GM19328 (cell line): ENCODE results near the gene CLDN24.
"Not testable (repeated sequence)": the region's sequence is repeated elsewhere in the genome, so short reads cannot be mapped to it uniquely, and the experiment has no call there.

Experiments
- ATAC-seq: cut with Tn5 transposase; IDR thresholded peaks from one replicate; pipeline ENCODE4 v1.9.1; 2021; ENCODE audit warnings: mild to moderate bottlenecking, moderate library complexity; ENCODE audit not compliant: unreplicated experiment

The CLDN24 gene

DNA sequence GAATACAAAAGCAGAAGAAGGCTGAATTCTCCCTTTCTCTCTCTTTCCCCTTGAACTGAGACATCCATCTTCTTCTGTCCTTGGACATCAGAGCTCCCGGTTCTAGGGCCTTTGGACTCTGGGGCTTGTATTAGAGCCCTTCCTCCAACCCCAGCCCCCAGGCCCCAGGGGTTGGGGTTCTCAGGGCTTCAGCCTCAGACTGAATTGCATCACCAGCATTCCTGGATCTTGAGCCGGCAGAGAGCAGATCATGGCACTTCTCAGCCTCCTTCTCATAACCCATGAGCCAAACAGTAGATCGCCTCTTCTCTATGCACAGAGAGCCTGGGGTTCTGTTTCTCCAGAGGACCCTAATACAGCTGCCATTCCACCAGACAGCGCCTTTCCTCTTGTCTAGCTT lies 25.3 kb upstream of the CLDN24 start:
- ATAC-seq = no peak

- ATAC-seq = no peak
These were observed 24.9 kb upstream of the CLDN24 start for GRCh38 chr4:183347146-183347545.

GRCh38 chr4:183345261-183345660 lies 23.0 kb upstream of the CLDN24 start:
- ATAC-seq = no peak

- ATAC-seq = no peak
These were observed 22.5 kb upstream of the CLDN24 start for GRCh38 chr4:183344523-183345255.

DNA sequence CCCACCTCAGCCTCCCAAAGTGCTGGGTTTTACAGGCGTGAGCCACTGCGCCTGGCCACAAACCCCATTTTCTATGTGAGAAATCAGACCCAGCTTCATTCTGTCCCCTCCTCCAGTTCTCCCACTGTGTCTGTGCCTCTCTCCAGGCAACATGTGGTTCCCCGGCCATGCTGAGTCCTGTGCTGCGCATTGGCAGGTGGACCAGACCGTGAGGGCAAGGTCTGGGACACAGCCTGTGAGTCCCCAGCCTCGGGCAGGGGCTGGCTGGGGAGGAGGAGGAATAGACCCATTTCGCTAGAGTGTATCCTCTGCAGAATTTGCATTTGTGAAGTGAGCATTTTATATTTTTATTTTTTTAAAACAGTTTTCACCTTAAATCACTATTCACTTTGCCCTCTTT lies 21.5 kb upstream of the CLDN24 start:
- no peak for ATAC-seq

GRCh38 chr4:183342541-183343533 lies 20.6 kb upstream of the CLDN24 start:
- no peak for ATAC-seq

DNA sequence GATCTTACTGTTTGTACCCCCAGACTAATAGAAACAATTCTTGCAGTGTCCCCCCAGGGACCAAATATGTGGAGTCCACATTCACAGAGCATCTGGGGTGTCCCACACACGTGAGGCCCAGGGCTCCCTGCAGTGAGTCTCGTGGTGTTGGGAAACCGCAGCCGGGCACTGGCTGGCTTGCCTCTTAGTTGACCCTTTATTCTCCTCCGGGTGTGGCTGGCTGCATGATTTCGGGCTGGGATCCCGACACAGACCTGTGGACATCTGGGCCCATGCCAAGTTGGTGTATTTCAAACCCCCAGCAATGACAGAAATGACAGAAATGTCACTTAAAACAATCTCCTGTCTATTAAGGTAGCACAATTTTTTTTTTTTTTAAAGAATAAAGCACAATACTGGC lies 15.6 kb upstream of the CLDN24 start:
- no peak for ATAC-seq

- ATAC-seq = no peak
These were observed 15.1 kb upstream of the CLDN24 start for GRCh38 chr4:183337349-183337748.

DNA sequence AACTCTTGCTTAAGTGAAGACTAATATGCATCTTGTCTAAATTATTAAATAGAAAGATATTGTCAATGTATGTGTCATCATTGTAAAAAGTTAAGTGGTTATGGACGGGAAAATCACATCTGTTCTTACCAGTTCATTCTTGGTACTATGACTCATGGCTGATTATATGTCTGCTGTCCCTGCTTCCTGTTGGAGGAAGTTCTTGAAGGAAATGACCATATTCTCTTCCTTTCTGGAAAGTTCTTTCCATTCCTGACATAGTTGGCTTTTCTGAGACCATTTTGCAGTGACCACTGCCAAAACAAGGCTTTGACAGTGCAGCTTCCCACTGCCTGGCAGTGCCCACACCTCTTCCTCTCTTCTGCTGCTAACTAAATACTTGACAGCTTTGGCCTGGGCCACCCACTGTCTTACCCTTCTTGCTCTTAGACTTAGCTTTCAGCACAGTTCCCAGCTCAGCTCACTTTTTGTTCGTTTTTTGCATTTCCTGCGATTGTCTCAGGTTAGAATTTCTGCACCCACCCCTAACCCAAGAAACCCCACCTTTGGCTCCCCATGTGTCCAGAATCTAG lies 13.2 kb upstream of the CLDN24 start:
- ATAC-seq = no peak

DNA sequence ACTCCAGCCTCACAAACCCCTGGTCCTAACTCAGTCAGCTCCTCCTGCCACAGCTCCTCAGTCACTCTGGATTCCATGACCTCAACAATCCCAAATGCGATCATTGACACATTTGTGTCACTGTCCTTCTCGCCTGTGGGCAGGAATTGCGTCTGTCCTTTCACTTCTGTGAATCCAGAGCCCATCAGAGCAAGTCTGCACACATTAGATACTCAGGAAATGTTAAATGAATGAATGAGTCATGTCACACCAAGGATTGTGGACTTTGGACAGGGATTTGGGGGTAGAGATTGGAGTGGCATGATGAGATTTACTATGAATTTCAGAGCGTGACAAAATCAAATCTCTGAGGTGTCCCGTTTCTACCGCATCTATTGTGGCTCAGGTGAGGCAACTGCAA lies 11.8 kb upstream of the CLDN24 start:
- ATAC-seq = no peak

GRCh38 chr4:183333202-183333601 lies 11.0 kb upstream of the CLDN24 start:
- ATAC-seq = no peak

DNA sequence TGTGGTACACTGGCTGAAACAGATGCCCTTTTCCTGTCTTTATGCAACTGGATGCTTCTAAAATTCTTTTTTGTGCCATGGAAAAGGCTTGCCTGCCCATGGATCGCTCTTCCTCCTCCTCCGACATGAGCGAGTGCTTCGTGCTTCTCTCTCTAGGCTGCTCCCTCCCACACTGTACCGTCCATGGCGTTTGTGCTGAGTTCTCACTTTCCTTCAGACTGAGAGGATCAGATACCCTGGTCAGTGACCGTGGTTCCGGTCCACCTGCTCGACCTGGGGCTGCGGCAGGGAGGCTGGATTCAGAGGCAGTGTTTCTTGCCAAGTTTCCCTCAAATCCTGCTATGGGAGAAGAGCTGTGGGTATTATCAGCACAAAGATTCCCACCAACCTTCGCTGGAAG lies 10.2 kb upstream of the CLDN24 start:
- no peak for ATAC-seq

- ATAC-seq = no peak
These were observed 8.6 kb upstream of the CLDN24 start for GRCh38 chr4:183330841-183331240.

DNA sequence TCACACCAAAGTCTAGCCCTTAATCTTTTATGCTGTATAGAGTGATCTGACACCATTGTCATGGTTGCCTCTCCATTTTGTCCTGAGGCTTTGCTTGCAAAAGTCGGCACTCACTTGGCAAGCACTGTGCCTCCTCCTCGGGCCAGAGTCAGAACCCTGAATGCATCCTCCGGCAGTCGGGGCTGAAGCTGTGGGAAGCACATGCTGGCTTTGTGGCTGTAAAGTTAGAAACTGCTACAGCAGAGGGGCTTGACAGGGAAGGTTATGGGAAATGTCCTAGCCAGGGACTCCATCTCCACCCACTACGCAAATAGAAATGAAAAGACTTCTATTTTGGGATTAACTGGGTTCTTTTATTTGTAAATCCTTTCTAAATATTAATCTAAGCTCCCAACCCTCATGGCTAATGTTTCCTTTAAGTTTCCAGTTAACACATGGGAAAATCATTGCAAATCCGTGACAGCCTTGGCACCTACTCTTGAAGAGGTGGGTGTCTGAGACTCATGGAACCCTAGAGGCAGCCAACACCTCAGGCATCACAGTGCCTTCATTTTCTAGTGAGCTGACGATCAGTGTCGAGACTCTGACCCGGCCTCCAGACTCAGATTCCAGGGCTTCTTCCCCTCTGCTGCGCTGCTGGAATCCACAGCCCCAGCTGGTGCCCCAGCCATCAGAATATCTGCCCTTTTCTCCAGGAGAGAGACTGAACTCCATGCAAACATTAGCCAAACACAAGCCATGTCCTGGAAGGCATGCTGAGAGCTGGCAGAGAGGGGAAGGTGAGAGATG lies 7.9 kb upstream of the CLDN24 start:
- no peak for ATAC-seq

DNA sequence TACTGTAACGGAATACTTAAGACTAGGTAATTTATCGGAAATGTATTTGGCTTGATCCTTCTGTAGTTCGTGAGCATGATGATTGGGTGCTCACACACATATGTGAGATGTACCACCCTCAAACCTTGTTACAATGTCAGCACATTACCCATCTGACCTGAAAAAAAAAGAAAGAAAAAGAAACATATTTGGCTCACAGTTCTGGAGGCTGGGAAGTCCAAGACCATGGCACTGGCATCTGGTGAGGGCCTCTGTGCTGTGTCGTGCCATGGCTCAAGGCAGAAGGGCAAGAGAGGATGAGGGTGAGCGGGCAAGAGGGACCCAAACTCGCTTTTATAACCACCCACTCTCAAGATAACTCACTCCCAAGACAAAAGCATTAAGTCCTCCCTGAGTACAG lies 7.0 kb upstream of the CLDN24 start:
- ATAC-seq = no peak

DNA sequence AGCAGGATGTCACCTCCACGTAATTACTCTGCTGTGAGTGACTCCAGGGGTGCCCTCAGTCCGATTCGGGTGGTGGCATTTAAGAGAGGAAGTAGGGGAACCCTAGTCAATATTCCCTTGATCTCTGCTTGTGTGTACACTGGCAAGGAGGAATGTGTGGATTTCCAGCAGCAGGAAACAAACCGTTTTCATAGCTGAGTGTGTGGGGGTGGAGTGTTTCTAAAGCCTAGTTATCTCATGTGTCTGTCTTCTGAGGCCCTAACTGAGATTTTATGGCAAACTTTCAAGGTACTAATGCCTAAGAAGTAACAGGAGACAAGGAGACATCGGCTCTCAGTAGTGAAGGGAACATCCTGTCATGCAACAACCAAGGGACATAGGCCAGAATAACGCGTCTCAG lies 6.6 kb upstream of the CLDN24 start:
- no peak for ATAC-seq

GRCh38 chr4:183327827-183328226 lies 5.6 kb upstream of the CLDN24 start:
- ATAC-seq = no peak

- no peak for ATAC-seq
These were observed 4.6 kb upstream of the CLDN24 start for GRCh38 chr4:183326853-183327252.

DNA sequence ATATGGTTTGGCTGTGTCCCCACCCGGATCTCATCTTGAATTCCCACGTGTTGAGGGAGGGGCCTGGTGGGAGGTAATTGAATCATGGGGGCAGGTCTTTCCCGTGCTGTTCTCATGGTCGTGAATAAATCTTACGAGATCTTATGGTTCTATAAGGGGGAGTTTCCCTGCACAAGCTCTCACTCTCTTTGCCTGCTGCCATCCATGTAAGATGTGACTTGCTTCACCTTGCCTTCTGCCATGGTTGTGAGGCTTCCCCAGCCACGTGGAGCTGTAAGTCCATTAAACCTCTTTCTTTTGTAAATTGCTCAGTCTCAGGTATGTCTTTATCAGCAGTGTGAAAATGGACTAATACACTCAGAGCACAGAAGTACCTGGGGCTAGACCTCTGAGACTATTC lies 4.2 kb upstream of the CLDN24 start:
- ATAC-seq = not testable (repeated sequence)

DNA sequence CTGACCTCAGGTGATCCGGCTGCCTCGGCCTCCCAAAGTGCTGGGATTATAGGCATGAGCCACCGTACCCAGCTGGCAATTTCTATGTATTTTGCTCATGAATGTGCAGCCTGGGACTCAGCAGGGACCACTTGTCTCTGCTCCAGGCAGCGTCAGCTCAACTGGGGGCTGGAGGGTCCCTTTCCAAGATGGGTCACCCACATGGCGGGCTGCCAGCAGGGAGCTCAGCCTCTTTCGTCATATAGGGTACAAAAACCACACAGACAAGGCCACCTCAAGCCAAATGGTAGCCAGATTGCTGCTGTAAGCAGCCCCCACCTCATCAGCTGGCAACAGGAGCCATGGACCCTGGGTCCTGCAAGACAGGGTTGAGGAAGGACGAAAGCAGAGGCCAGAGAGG lies 2.4 kb upstream of the CLDN24 start:
- no peak for ATAC-seq

DNA sequence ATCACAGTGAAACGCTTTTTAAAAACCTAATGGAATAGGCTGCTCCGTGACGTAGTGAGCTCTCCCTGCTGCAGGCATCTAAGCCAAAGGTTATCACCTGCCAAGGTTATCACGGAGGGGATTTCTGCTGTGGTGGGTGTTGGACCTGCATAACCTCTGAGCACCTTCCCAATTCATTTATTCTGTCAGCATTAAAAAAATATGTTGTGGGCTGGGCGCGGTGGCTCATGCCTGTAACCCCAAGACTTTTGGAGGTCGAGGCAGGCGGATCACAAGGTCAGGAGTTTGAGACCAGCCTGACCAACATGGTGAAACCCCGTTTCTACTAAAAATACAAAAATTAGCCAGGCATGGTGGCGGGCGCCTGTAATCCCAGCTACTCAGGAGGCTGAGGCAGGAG lies 1.8 kb upstream of the CLDN24 start:
- not testable (repeated sequence) for ATAC-seq
